ENCODE results near the gene HGF. TPM values are rescaled to one million over a fixed set of nuclear protein-coding genes. Genes with fewer than 3 reads are reported as not detected.

HGF gene
- total and polyA plus RNA-seq, 2 of the 8 experiments (the other 6 are each of a cell fraction or from before 2014, with no cell fraction given), result 0.05 to 0.60 TPM

DNA sequence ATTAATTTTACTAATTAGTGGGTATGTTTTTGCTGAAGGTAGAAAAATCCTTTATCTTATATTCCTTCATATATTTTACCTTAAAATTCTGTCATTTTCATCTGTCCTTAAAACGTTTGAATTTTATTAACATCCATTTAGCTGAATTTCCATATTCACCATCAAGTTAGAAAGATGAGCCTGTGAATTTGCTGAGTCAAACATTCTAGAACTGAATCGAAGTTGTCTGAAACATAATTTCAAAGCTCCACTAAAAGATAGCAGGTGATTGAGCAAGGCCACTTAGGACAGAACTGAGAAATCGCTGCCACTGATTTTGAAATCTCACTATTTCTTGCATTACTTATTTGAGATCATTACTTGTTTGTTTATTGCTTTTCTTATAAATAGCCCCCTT lies 17.5 kb downstream of the HGF start:
- POLR2A ChIA-PET (ENCODE audit: partially characterized antibody), result interaction anchor here (1.2 kb wide), 1 partner anchor 18 kb away, joined by 3 read pairs; the partner anchor contains the start of gene HGF
- H3K79me2 ChIP-seq (ENCODE audit: control insufficient read depth in 1 of 2, insufficient read depth in 2 of 2, low read length in 2 of 2), result no peaks in the 10 kb centered on the region
- no peak overlapping the region for H2BK120ac ChIP-seq (replicated peaks; ENCODE audit: low read depth, low read length)
- H3K23ac ChIP-seq (ENCODE audit: insufficient read length), result no peak overlapping the region
- no peak overlapping the region for H2BK5ac ChIP-seq (ENCODE audit: low read depth, low read length)
- H3K4me1 ChIP-seq (replicated peaks in 1 of 4; ENCODE audit: control insufficient read depth in 3 of 4, insufficient read depth in 4 of 4, low read length in 3 of 4), result peaks cover 0 to 7% (median 3%) of the 10 kb centered on the region in 4 experiments; a peak in 3 of 7 replicates
- no peak overlapping the region for H3K9ac ChIP-seq (replicated peaks in 1 of 4; ENCODE audit: extremely low read depth in 1 of 4, low read depth in 3 of 4, low read length in 3 of 4)
- H3K27me3 ChIP-seq (replicated peaks in 1 of 4; ENCODE audit: control insufficient read depth in 3 of 4, extremely low read depth in 1 of 4, insufficient read depth in 3 of 4, low read length in 3 of 4), result no peaks in the 10 kb centered on the region
- CTCF ChIA-PET (ENCODE audit: partially characterized antibody), result interaction anchor here (1.6 to 2.0 kb wide), 2 partner anchors 8 to 25 kb away, joined by 5 to 9 read pairs; no protein-coding TSS in a partner anchor
- H3K14ac ChIP-seq (ENCODE audit: insufficient read length), result no peak overlapping the region
- H3K9me3 ChIP-seq (ENCODE audit: insufficient read depth in 2 of 2, low read depth in 1 of 2, low read length in 1 of 2), result no peaks in the 10 kb centered on the region
- no peak overlapping the region for H3K4me3 ChIP-seq (ENCODE audit: extremely low read depth in 1 of 4, insufficient read depth in 2 of 4, low read depth in 3 of 4, low read length in 4 of 4)
- no peak overlapping the region for H2BK12ac ChIP-seq (ENCODE audit: low read depth, low read length)
- no peak overlapping the region for H3K56ac ChIP-seq (replicated peaks; ENCODE audit: insufficient read length, low read depth, low read length)
- no peak overlapping the region for H3K27ac ChIP-seq (ENCODE audit: low read depth, low read length)
- TF ChIP-seq NANOG (IDR thresholded peaks at IDR 0.05; ENCODE audit: insufficient read depth, low read depth, low read length, poor library complexity, severe bottlenecking) (no peak), BACH1 (IDR thresholded peaks at IDR 0.05; ENCODE audit: low read length) (no peak), MAFK (IDR thresholded peaks at IDR 0.05; ENCODE audit: low read depth, low read length) (peak; percentile 62), SUZ12 (IDR thresholded peaks at IDR 0.05; ENCODE audit: low read length) (no peak), POU5F1 (IDR thresholded peaks at IDR 0.05; ENCODE audit: low read depth, low read length) (no peak)
- H3K4me2 ChIP-seq (ENCODE audit: insufficient read depth in 1 of 2, low read depth in 2 of 2, low read length in 2 of 2), result no peak overlapping the region
- no peaks in the 10 kb centered on the region for H3K79me1 ChIP-seq (ENCODE audit: low read depth, low read length)
- 63 to 100% methylated on average over 1 to 3 of the region's 3 CpGs for WGBS, 2 experiments (ENCODE audit: extremely low coverage in 1 of 2, insufficient coverage in 1 of 2, insufficient read length in 1 of 2, insufficient replicate concordance in 2 of 2, low coverage in 1 of 2, low lambda C conversion rate in 2 of 2, missing lambda C conversion rate in 1 of 2)
- no peak overlapping the region for H4K8ac ChIP-seq (ENCODE audit: extremely low read depth, insufficient read depth, low read length)
- no peak overlapping the region for H2AK5ac ChIP-seq (ENCODE audit: low read depth, low read length)
- 0 out of 2 replicates have a peak overlapping the region, but pooled peaks have one; percentile 30 for H2AFZ ChIP-seq (ENCODE audit: low read length)
- no peak overlapping the region for H3K4ac ChIP-seq (replicated peaks; ENCODE audit: insufficient read length, low read depth, low read length)
- H3K23me2 ChIP-seq (ENCODE audit: low read depth, low read length), result no peaks in the 10 kb centered on the region
- FAIRE-seq (no peak), DNase-seq (ENCODE audit: low read depth in 1 of 2, low spot score in 2 of 2) (no peak)
- H2BK20ac ChIP-seq (ENCODE audit: low read length), result no peak overlapping the region
- H4K91ac ChIP-seq (replicated peaks; ENCODE audit: insufficient read length, low read length), result no peak overlapping the region
- no peak overlapping the region for H2BK15ac ChIP-seq (ENCODE audit: low read length)
- no peaks in the 10 kb centered on the region for H3K36me3 ChIP-seq (ENCODE audit: control insufficient read depth in 2 of 4, insufficient read depth in 4 of 4, low read length in 3 of 4)
- no peak overlapping the region for H3K18ac ChIP-seq (ENCODE audit: extremely low read depth, low read length)
- peak overlapping the region; percentile 37 for H4K5ac ChIP-seq (ENCODE audit: insufficient read length, low read depth, low read length)
- no peaks in the 10 kb centered on the region for H4K20me1 ChIP-seq (replicated peaks in 1 of 2; ENCODE audit: control insufficient read depth in 1 of 2, insufficient read depth in 2 of 2, low read length in 2 of 2)
